Smooth muscle cell (in vitro differentiated cells): Measurements from ENCODE around the gene NAB1. TPM values are rescaled to one million over a fixed set of nuclear protein-coding genes. Genes with fewer than 3 reads are reported as not detected.

Experiments
- DNase-seq: peaks from one replicate; lab custom pipeline; 2025; ENCODE audit not compliant: unreplicated experiment; lab: John Stamatoyannopoulos, UW
- H2AFZ ChIP-seq: fragments of 200-600 bp; sonication (generic); 2 replicates; pipeline ENCODE4 v1.6.0; 2016; ENCODE audit warnings: antibody characterized with exemption, low read depth, mild to moderate bottlenecking
- H3F3A ChIP-seq: fragments of 200-600 bp; sonication (generic); 2 replicates; pipeline ENCODE4 v1.6.0; 2017; ENCODE audit warnings: antibody characterized with exemption, low read depth
- H3K27ac ChIP-seq: fragments of 200-600 bp; sonication (generic); 2 replicates; pipeline ENCODE4 v1.5.1; 2016; ENCODE audit warnings: low read depth, mild to moderate bottlenecking
- H3K27me3 ChIP-seq: fragments of 200-600 bp; sonication (generic); 2 replicates; pipeline ENCODE4 v1.6.1; 2016; ENCODE audit warnings: low read depth, mild to moderate bottlenecking
- H3K36me3 ChIP-seq: fragments of 200-600 bp; sonication (generic); 2 replicates; pipeline ENCODE4 v1.5.1; 2016; ENCODE audit warnings: low read depth
- H3K4me1 ChIP-seq: fragments of 200-600 bp; sonication (generic); 2 replicates; pipeline ENCODE4 v1.5.1; 2016; ENCODE audit warnings: low read depth
- H3K4me2 ChIP-seq: fragments of 200-600 bp; sonication (generic); 2 replicates; pipeline ENCODE4 v1.6.0; 2016; ENCODE audit warnings: mild to moderate bottlenecking
- H3K4me3 ChIP-seq: fragments of 200-600 bp; sonication (generic); 2 replicates; pipeline ENCODE4 v1.5.1; 2016; ENCODE audit warnings: mild to moderate bottlenecking
- H3K79me2 ChIP-seq: fragments of 200-600 bp; sonication (generic); 2 replicates; pipeline ENCODE4 v1.6.0; 2016; ENCODE audit warnings: low read depth, mild to moderate bottlenecking
- H3K9ac ChIP-seq: fragments of 200-600 bp; sonication (generic); 2 replicates; pipeline ENCODE4 v1.6.0; 2016; ENCODE audit warnings: low read depth
- H3K9me3 ChIP-seq: fragments of 200-600 bp; sonication (generic); replicated peaks from 2 replicates; pipeline ENCODE4 v1.5.1; 2016; ENCODE audit warnings: low read depth
- H4K20me1 ChIP-seq: fragments of 200-600 bp; sonication (generic); 2 replicates; pipeline ENCODE4 v1.6.0; 2016; ENCODE audit warnings: low read depth
- WGBS: methylation state at CpG from one replicate; pipeline ENCODE4 v1.1.7; 2016; ENCODE audit warnings: low lambda C conversion rate; 5-methylcytosine and 5-hydroxymethylcytosine counted together
- polyA plus RNA-seq: library from polyadenylated mRNA; unstranded; fragments of >200 nt; fragmentation: Nextera tagmentation; extraction: Ambion mirVana; gene quantifications from 2 replicates; pipeline ENCODE4 v1.2.1, GENCODE V29; 2016
- total RNA-seq: library from RNA; depleted of rRNA; stranded (reverse); fragments of >200 nt; gene quantifications from 2 replicates; pipeline ENCODE4 v1.2.3, GENCODE V29; 2014
- TF ChIP-seq, protein P1 (sequence below): fragments of 200-600 bp; sonication (generic); IDR thresholded peaks from 2 replicates; pipeline ENCODE4 v1.5.1; 2017; ENCODE audit warnings: borderline replicate concordance, mild to moderate bottlenecking, antibody characterized with exemption; ENCODE audit not compliant: insufficient read depth, poor library complexity, severe bottlenecking

The NAB1 gene
- total and polyA plus RNA-seq, 2 experiments from 2014 or later = 4.4 to 31.4 TPM

DNA sequence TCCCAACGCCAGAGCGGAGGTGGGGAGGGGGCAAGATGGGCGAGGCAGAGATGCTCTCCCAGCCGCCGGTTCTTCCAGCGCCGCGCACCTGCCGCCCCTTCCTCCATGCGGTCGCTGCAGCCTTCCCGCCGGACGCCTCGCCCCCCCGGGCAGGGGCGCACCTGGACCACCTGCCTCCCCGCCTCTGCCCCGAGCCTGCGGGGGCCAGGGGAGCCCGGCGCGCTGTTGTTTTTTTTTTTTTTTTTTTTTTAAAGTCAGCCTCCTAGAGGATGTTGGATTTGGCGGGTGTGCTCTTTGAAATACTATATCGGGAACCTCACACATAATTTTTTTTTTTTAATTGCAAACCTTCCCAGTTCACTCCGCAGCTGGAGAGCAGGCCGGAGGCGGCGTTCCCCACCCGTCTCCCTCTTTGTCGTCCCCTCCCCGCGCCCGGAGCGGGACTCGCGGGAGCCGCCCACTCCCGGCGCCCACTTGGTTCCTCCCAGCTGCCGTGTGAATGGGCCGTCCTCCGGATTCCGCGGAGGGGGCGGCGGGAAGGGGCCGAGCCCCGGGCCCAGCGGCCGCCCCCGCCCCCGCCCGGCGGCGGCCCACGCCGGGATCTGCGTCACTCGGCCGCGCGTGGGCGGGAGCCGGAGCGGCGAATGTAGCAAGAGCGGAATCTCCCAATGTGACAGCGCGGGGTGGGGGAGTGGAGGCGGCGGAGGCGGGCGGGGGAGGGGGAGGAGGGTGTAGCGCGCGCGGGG, 421 bp upstream of the NAB1 start:
- H3K9me3 ChIP-seq = no peaks in the 10 kb centered on the region
- DNase-seq = peak; percentile 77
- peaks cover 28% of the 10 kb centered on the region for H3K4me1 ChIP-seq
- H3K9ac ChIP-seq = peak overlapping the region; percentile 67
- peak overlapping the region; percentile 35 for H2AFZ ChIP-seq
- under 1% methylated on average over 26 of the region's 78 CpGs for WGBS
- TF ChIP-seq, protein P1, sequence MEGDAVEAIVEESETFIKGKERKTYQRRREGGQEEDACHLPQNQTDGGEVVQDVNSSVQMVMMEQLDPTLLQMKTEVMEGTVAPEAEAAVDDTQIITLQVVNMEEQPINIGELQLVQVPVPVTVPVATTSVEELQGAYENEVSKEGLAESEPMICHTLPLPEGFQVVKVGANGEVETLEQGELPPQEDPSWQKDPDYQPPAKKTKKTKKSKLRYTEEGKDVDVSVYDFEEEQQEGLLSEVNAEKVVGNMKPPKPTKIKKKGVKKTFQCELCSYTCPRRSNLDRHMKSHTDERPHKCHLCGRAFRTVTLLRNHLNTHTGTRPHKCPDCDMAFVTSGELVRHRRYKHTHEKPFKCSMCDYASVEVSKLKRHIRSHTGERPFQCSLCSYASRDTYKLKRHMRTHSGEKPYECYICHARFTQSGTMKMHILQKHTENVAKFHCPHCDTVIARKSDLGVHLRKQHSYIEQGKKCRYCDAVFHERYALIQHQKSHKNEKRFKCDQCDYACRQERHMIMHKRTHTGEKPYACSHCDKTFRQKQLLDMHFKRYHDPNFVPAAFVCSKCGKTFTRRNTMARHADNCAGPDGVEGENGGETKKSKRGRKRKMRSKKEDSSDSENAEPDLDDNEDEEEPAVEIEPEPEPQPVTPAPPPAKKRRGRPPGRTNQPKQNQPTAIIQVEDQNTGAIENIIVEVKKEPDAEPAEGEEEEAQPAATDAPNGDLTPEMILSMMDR = no peak
- H3K36me3 ChIP-seq = no peaks in the 10 kb centered on the region
- H3K27ac ChIP-seq = peak overlapping the region; percentile 85
- H3K4me2 ChIP-seq = peak overlapping the region; percentile 88
- H3K79me2 ChIP-seq = peaks cover 33% of the 10 kb centered on the region
- no peaks in the 10 kb centered on the region for H3K27me3 ChIP-seq
- H4K20me1 ChIP-seq = peaks cover 9% of the 10 kb centered on the region
- peak overlapping the region; percentile 77 for H3K4me3 ChIP-seq
- peaks cover 5% of the 10 kb centered on the region for H3F3A ChIP-seq

DNA sequence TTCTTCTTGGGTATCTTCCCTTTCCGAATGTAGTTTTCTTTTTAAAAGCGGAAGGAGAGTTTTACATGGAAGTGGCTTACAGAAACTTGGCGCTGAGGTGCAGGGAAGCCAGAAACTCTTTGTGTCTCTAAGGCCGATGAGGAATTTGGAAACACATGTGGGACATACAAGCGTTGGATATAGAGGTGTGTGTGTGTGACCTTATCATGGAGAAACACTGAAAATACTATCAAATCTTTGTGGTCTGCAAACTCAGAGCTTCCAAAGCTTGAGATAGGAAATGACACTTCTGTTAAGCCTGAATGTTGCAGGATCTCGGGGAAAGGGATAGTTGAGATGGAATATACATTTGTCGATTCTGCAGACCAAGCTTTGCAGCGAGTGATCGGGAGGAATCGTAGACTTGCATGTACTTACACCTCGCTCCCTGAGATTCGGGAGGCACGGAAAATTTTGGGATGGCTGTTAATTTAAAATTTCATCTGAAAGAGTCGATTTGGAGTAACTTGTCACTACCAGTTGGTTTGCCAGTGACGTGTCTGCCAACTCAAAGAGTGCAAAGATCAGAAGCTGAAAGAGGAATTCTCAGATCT, 1.0 kb downstream of the NAB1 start:
- H2AFZ ChIP-seq = peak overlapping the region; percentile 66
- H4K20me1 ChIP-seq = peaks cover 20% of the 10 kb centered on the region
- H3K27me3 ChIP-seq = no peaks in the 10 kb centered on the region
- peaks cover 47% of the 10 kb centered on the region for H3K79me2 ChIP-seq
- H3K9ac ChIP-seq = peak overlapping the region; percentile 89
- peaks cover 5% of the 10 kb centered on the region for H3F3A ChIP-seq
- H3K4me3 ChIP-seq = peak overlapping the region; percentile 77
- under 1% methylated on average over 15 of the region's 15 CpGs for WGBS
- TF ChIP-seq, protein P1 = no peak
- H3K36me3 ChIP-seq = no peaks in the 10 kb centered on the region
- DNase-seq = no peak
- peak overlapping the region; percentile 94 for H3K4me2 ChIP-seq
- H3K9me3 ChIP-seq = no peaks in the 10 kb centered on the region
- H3K27ac ChIP-seq = peak overlapping the region; percentile 85
- peaks cover 28% of the 10 kb centered on the region for H3K4me1 ChIP-seq

DNA sequence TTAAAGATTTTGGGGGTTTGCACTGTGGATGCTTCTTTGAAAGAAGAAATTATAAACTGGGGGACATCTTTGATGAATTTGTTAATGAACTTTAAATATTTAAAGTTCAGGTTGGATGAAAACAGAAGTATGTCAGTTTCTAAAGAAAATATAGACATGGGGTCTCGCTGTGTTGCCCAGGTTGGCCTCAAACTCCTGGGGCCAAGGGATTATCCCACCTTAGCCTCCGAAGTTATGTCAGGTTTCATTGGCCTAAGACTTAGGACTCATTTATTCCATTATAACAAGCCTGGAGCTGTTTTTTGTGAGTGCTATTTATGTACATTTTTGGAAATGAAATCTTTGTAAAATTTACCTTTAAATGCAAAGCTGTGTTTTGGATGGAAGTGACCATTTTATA, 2.5 kb downstream of the NAB1 start:
- Histone ChIP-seq H3K9ac (peak overlapping the region; percentile 3), H3K4me2 (peak overlapping the region; percentile 94), H3K9me3 (no peaks in the 10 kb centered on the region), H3K79me2 (peaks cover 63% of the 10 kb centered on the region), H3K4me1 (peaks cover 23% of the 10 kb centered on the region), H3K27ac (no peak overlapping the region), H3F3A (peaks cover 5% of the 10 kb centered on the region), H3K27me3 (no peaks in the 10 kb centered on the region), H4K20me1 (peaks cover 32% of the 10 kb centered on the region), H3K36me3 (no peaks in the 10 kb centered on the region), H3K4me3 (peak overlapping the region; percentile 77), H2AFZ (no peak overlapping the region)
- TF ChIP-seq, protein P1 = no peak
- WGBS = 91% methylated on average over 2 of the region's 2 CpGs
- no peak for DNase-seq

GRCh38 chr2:190653231-190653630, 4.3 kb downstream of the NAB1 start:
- Histone ChIP-seq H3K4me1 (peaks cover 13% of the 10 kb centered on the region), H3K9ac (no peak overlapping the region), H2AFZ (no peak overlapping the region), H3K27me3 (no peaks in the 10 kb centered on the region), H3K4me3 (no peak overlapping the region), H3K9me3 (no peaks in the 10 kb centered on the region), H3K79me2 (peaks cover 80% of the 10 kb centered on the region), H3K27ac (no peak overlapping the region), H4K20me1 (peaks cover 48% of the 10 kb centered on the region), H3K36me3 (no peaks in the 10 kb centered on the region), H3F3A (no peaks in the 10 kb centered on the region), H3K4me2 (no peak overlapping the region)
- WGBS = 50% methylated on average over 1 of the region's 1 CpG
- TF ChIP-seq, protein P1 = no peak
- DNase-seq = no peak
